ENCODE measurements around the gene ULK3. TPM values are rescaled to one million over a fixed set of nuclear protein-coding genes. Genes with fewer than 3 reads are reported as not detected.

ULK3 gene
- total and polyA plus RNA-seq, 9 donors = 28.8 to 44.9 (median 35.7) TPM

DNA sequence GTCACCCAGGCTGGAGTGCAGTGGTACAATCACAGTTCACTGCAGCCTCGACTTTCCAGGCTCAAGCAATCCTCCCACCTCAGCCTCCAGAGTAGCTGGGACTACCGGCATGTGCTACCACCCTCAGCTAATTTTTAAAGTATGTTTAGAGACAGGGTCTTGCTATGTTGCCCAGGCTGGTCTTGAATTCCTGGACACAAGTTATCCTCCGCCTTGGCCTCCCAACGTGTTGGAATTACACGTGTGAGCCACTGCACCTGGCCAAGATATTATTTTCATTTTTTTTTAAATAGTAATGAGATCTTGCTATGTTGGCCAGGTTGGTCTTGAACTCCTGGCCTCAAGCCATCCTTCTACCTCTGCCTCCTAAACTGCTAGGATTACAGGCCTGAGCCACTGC is 42.5 kb upstream of the ULK3 start:
- no CpG with 5 or more reads among the region's 5 CpGs for WGBS (ENCODE audit: insufficient coverage)
- Histone ChIP-seq H3K27me3 (ENCODE audit: control insufficient read depth, insufficient read depth, low read length) (no peaks in the 10 kb centered on the region), H3K4me3 (ENCODE audit: low read length) (no peak overlapping the region), H3K36me3 (ENCODE audit: control insufficient read depth, insufficient read depth, low read length) (no peaks in the 10 kb centered on the region), H3K9me3 (replicated peaks; ENCODE audit: control insufficient read depth, low read depth, low read length) (peaks cover 2% of the 10 kb centered on the region), H3K4me1 (ENCODE audit: control insufficient read depth, insufficient read depth, low read length) (peaks cover 16% of the 10 kb centered on the region), H3K27ac (ENCODE audit: low read length) (no peak overlapping the region)
- no peak for DNase-seq

GRCh38 chr15:74884428-74885223 is 41.7 kb upstream of the ULK3 start:
- Histone ChIP-seq H3K4me3 (ENCODE audit: low read length) (no peak overlapping the region), H3K36me3 (ENCODE audit: control insufficient read depth, insufficient read depth, low read length) (no peaks in the 10 kb centered on the region), H3K9me3 (replicated peaks; ENCODE audit: control insufficient read depth, low read depth, low read length) (peaks cover 2% of the 10 kb centered on the region), H3K27ac (ENCODE audit: low read length) (no peak overlapping the region), H3K27me3 (ENCODE audit: control insufficient read depth, insufficient read depth, low read length) (no peaks in the 10 kb centered on the region), H3K4me1 (ENCODE audit: control insufficient read depth, insufficient read depth, low read length) (peaks cover 11% of the 10 kb centered on the region)
- 60% methylated on average over 1 of the region's 4 CpGs for WGBS (ENCODE audit: insufficient coverage)
- no peak for DNase-seq

GRCh38 chr15:74882528-74882927 is 39.6 kb upstream of the ULK3 start:
- no peaks in the 10 kb centered on the region for H3K27me3 ChIP-seq (ENCODE audit: control insufficient read depth, insufficient read depth, low read length)
- WGBS (ENCODE audit: insufficient coverage) = 89% methylated on average over 4 of the region's 6 CpGs
- DNase-seq = no peak
- peaks cover 2% of the 10 kb centered on the region for H3K9me3 ChIP-seq (replicated peaks; ENCODE audit: control insufficient read depth, low read depth, low read length)
- no peaks in the 10 kb centered on the region for H3K4me1 ChIP-seq (ENCODE audit: control insufficient read depth, insufficient read depth, low read length)
- H3K36me3 ChIP-seq (ENCODE audit: control insufficient read depth, insufficient read depth, low read length) = no peaks in the 10 kb centered on the region
- H3K4me3 ChIP-seq (ENCODE audit: low read length) = no peak overlapping the region
- H3K27ac ChIP-seq (ENCODE audit: low read length) = no peak overlapping the region

- Histone ChIP-seq H3K9me3 (replicated peaks; ENCODE audit: control insufficient read depth, low read depth, low read length) (peaks cover 2% of the 10 kb centered on the region), H3K4me3 (ENCODE audit: low read length) (no peak overlapping the region), H3K27me3 (ENCODE audit: control insufficient read depth, insufficient read depth, low read length) (no peaks in the 10 kb centered on the region), H3K36me3 (ENCODE audit: control insufficient read depth, insufficient read depth, low read length) (no peaks in the 10 kb centered on the region), H3K4me1 (ENCODE audit: control insufficient read depth, insufficient read depth, low read length) (peaks cover 3% of the 10 kb centered on the region), H3K27ac (ENCODE audit: low read length) (no peak overlapping the region)
- no peak for DNase-seq
- no CpG with 5 or more reads among the region's 4 CpGs for WGBS (ENCODE audit: insufficient coverage)
Observed at GRCh38 chr15:74878273-74878672, 35.3 kb upstream of the ULK3 start.

GRCh38 chr15:74873756-74874424 is 30.9 kb upstream of the ULK3 start:
- Histone ChIP-seq H3K27me3 (ENCODE audit: control insufficient read depth, insufficient read depth, low read length) (no peaks in the 10 kb centered on the region), H3K9me3 (replicated peaks; ENCODE audit: control insufficient read depth, low read depth, low read length) (no peaks in the 10 kb centered on the region), H3K4me1 (ENCODE audit: control insufficient read depth, insufficient read depth, low read length) (peaks cover 30% of the 10 kb centered on the region), H3K4me3 (ENCODE audit: low read length) (peak overlapping the region; percentile 81), H3K36me3 (ENCODE audit: control insufficient read depth, insufficient read depth, low read length) (peaks cover 7% of the 10 kb centered on the region), H3K27ac (ENCODE audit: low read length) (peak overlapping the region; percentile 52)
- WGBS (ENCODE audit: insufficient coverage) = 19% methylated on average over 12 of the region's 16 CpGs
- DNase-seq = no peak

DNA sequence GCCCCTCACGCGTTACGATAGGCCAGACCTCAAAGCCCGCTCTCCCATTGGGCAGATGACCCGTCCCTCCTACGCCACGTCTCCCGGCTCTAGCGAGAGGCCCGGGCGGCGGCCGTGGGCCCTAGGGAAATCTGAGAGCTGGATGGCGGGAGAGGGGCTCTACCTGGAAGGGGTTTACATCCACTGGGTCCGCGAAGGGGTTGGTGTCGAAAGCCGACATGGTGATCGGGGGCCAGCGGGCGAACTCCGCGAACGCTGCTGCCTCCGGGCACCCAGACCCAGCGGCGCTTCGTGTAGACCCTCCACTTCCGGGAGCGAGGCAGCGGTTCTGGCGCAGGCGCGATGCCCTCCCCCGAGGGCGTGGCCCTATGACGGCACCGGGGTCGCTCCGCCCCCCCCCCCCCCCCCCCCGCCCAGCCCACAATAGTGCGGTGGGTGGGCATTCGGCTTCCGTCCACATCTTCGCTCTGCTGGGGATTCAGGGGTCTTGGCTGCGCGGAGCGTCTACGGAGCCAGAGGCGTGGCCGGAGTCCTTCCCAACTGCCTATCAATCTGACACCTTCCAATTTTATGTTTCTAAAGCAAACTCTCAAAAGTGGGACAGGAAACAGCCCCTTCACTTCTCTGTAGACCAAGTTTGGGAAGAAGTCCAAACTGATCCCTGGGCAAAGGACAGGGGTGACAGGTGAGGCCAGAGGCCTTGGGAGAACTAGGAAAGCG is 30.2 kb upstream of the ULK3 start, which contains the start of gene SCAMP2:
Gene SCAMP2 (minus strand): TSS at position 330 of the 720 bp plus-strand sequence. CDS start 110 bp downstream, at position 220.
- DNase-seq = peak; percentile 99
- under 1% methylated on average over 35 of the region's 52 CpGs for WGBS (ENCODE audit: insufficient coverage)
- peaks cover 37% of the 10 kb centered on the region for H3K4me1 ChIP-seq (ENCODE audit: control insufficient read depth, insufficient read depth, low read length)

DNA sequence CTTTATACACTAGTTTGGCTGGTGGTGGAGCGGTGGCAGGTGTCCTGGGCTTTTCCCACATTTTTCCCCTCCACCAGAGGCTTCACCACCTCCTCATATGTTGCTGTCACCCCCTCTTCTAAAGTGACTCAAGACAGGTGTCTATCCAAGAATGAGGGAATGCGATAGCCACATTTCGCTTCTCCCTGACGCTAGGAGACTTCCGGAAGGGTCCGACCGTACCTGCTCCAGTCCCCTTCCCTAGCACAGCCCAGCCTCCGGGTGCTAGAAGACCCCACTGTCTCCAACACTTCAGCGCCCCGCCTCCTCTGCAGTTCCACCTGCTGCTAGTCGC is 29.7 kb upstream of the ULK3 start:
- Histone ChIP-seq H3K27me3 (ENCODE audit: control insufficient read depth, insufficient read depth, low read length) (no peaks in the 10 kb centered on the region), H3K9me3 (replicated peaks; ENCODE audit: control insufficient read depth, low read depth, low read length) (no peaks in the 10 kb centered on the region), H3K4me1 (ENCODE audit: control insufficient read depth, insufficient read depth, low read length) (peaks cover 40% of the 10 kb centered on the region), H3K36me3 (ENCODE audit: control insufficient read depth, insufficient read depth, low read length) (peaks cover 13% of the 10 kb centered on the region), H3K27ac (ENCODE audit: low read length) (peak overlapping the region; percentile 96), H3K4me3 (ENCODE audit: low read length) (peak overlapping the region; percentile 81)
- DNase-seq = no peak
- WGBS (ENCODE audit: insufficient coverage) = 0% methylated on average over 9 of the region's 11 CpGs

More for the DNA sequence above, 30.2 kb upstream of the ULK3 start, which contains the start of gene SCAMP2:
- Histone ChIP-seq H3K27me3 (ENCODE audit: control insufficient read depth, insufficient read depth, low read length) (no peaks in the 10 kb centered on the region), H3K9me3 (replicated peaks; ENCODE audit: control insufficient read depth, low read depth, low read length) (no peaks in the 10 kb centered on the region), H3K4me3 (ENCODE audit: low read length) (peak within 1 kb of the TSS; percentile 81), H3K36me3 (ENCODE audit: control insufficient read depth, insufficient read depth, low read length) (peaks cover 11% of the 10 kb centered on the region), H3K27ac (ENCODE audit: low read length) (peak within 1 kb of the TSS; percentile 96)

- H3K27me3 ChIP-seq (ENCODE audit: control insufficient read depth, insufficient read depth, low read length) = no peaks in the 10 kb centered on the region
- no peak overlapping the region for H3K4me3 ChIP-seq (ENCODE audit: low read length)
Observed at GRCh38 chr15:74870436-74871215, 27.7 kb upstream of the ULK3 start.

DNA sequence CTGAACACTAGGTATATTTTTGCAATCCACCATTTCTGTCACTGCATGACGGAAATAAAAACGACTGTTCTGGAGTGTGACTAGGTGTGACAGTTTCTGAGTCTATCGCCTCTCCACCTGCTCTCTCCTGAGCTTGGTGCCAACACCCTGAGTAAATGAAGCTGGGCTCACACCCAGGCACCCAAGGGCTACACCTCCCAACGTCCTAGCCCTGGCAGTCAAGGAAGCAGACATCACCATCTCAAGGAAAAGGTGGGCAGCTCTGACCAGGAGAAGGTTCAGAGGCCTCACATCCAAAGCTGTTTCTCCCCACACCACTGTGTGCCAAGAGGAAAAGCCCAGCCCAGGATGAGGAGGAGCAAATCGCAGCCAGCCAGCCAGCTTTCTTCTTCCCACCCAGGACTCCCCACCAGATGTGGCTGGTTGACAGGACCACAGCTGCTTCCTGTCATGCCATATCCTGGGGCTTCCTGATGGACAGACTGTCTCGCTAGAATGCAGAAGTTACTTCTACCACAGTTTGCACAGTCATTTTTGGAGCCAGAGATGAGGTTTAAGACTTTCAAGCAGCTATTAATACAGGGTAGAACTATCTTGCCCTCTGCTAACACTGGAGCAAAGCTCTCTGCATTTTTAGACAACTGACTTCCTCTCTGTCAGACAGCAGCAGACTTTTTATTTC is 26.9 kb upstream of the ULK3 start:
- Histone ChIP-seq H3K27ac (ENCODE audit: low read length) (peak overlapping the region; percentile 83), H3K27me3 (ENCODE audit: control insufficient read depth, insufficient read depth, low read length) (no peaks in the 10 kb centered on the region), H3K36me3 (ENCODE audit: control insufficient read depth, insufficient read depth, low read length) (peaks cover 17% of the 10 kb centered on the region), H3K4me3 (ENCODE audit: low read length) (peak overlapping the region; percentile 3), H3K4me1 (ENCODE audit: control insufficient read depth, insufficient read depth, low read length) (peaks cover 46% of the 10 kb centered on the region), H3K9me3 (replicated peaks; ENCODE audit: control insufficient read depth, low read depth, low read length) (no peaks in the 10 kb centered on the region)
- WGBS (ENCODE audit: insufficient coverage) = 43% methylated on average over 1 of the region's 6 CpGs
- peak; percentile 86 for DNase-seq

More at GRCh38 chr15:74870436-74871215, 27.7 kb upstream of the ULK3 start:
- Histone ChIP-seq H3K4me1 (ENCODE audit: control insufficient read depth, insufficient read depth, low read length) (peaks cover 46% of the 10 kb centered on the region), H3K27ac (ENCODE audit: low read length) (peak overlapping the region; percentile 83), H3K36me3 (ENCODE audit: control insufficient read depth, insufficient read depth, low read length) (peaks cover 17% of the 10 kb centered on the region), H3K9me3 (replicated peaks; ENCODE audit: control insufficient read depth, low read depth, low read length) (no peaks in the 10 kb centered on the region)
- WGBS (ENCODE audit: insufficient coverage) = 33% methylated on average over 3 of the region's 6 CpGs
- DNase-seq = peak; percentile 47

Measured in muscle of leg (tissue), 11 donors.